ENCODE data around the gene PATZ1.
A peak's percentile ranks its signal among the peaks of the same experiment; 100 is the strongest.

PATZ1 gene

GRCh38 chr22:31313366-31314147, 32.6 kb downstream of the PATZ1 start:
- peak; percentile 85 for DNase-seq

GRCh38 chr22:31308181-31308580, 38.0 kb downstream of the PATZ1 start:
- no peak for DNase-seq

- no peak for DNase-seq
Observed at GRCh38 chr22:31305194-31305593, 41.0 kb downstream of the PATZ1 start.

GRCh38 chr22:31302537-31302936, 43.6 kb downstream of the PATZ1 start:
- no peak for DNase-seq

- DNase-seq = no peak
Observed at GRCh38 chr22:31302006-31302405, 44.1 kb downstream of the PATZ1 start.

GRCh38 chr22:31300896-31301295, 45.2 kb downstream of the PATZ1 start:
- no peak for DNase-seq

GRCh38 chr22:31295831-31296657, 50.1 kb downstream of the PATZ1 start:
- no peak for DNase-seq

- no peak for DNase-seq
Observed at GRCh38 chr22:31295360-31295759, 50.8 kb downstream of the PATZ1 start.

- DNase-seq = peak; percentile 85
Observed at GRCh38 chr22:31292236-31292989, 53.7 kb downstream of the PATZ1 start, which contains the start of gene PIK3IP1. Gene PIK3IP1 (minus strand): TSS chr22:31292488. CDS start chr22:31292344, 144 bp downstream.

GRCh38 chr22:31291481-31292235, 54.5 kb downstream of the PATZ1 start:
- no peak for DNase-seq

- peak; percentile 95 for DNase-seq
Observed at GRCh38 chr22:31290494-31291471, 55.4 kb downstream of the PATZ1 start.

GRCh38 chr22:31289344-31289743, 56.8 kb downstream of the PATZ1 start:
- DNase-seq = no peak

GRCh38 chr22:31288496-31289240, 57.5 kb downstream of the PATZ1 start:
- no peak for DNase-seq

- no peak for DNase-seq
Observed at GRCh38 chr22:31287818-31288495, 58.2 kb downstream of the PATZ1 start.

- no peak for DNase-seq
Observed at GRCh38 chr22:31286360-31287255, 59.5 kb downstream of the PATZ1 start.

- no peak for DNase-seq
Observed at GRCh38 chr22:31284281-31285155, 61.6 kb downstream of the PATZ1 start.

GRCh38 chr22:31282748-31283468, 63.2 kb downstream of the PATZ1 start:
- DNase-seq = no peak
